ENCODE results near the gene ANKRD11.

The ANKRD11 gene

DNA sequence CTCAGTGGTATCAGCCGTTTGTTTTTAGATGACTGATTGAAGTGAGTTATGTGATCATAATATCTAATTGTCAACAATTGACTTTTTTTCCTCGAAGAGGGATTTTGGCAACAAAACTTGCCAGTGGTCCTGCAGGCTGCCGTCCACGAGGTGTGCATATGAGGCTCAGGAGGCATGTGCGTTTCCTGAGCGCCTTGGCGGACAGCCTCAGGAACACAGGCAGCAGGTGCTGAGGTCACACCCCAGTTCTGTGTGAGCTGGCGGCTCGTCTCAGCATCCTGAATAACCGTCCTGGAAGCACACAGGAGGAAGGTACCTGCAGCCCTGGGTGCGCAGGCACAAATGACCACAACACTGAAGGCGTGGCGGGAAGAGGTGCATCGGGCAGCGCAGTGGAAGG is 29.5 kb upstream of the ANKRD11 start:
- H3K4me3 ChIP-seq (ENCODE audit: low read length), result no peak overlapping the region

DNA sequence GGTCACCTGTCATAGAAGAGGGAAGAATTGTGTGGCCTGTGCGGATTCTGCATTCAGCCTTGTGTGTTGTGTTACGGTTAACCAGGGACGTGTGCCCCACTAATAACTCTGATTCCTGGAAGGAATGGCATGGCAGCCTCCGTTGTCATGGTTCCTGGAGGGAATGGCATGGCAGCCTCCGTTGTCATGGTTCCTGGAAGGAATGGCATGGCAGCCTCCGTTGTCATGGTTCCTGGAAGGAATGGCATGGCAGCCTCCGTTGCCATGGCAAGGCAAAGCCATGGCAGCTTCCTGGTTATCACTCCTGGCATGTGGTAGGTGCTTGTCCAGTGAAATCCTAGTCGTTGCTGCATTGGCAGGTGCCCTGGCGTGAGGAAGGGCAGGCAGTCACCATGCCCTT is 26.8 kb upstream of the ANKRD11 start:
- H3K4me3 ChIP-seq (ENCODE audit: low read length), result no peak overlapping the region
- no peak for TF ChIP-seq CTCF (IDR thresholded peaks at IDR 0.05; ENCODE audit: insufficient read depth, low read depth, low read length, missing control alignments)
- DNase-seq (ENCODE audit: low read depth), result no peak

More for the DNA sequence above, 29.5 kb upstream of the ANKRD11 start:
- DNase-seq (ENCODE audit: low read depth), result no peak
- TF ChIP-seq CTCF (IDR thresholded peaks at IDR 0.05; ENCODE audit: insufficient read depth, low read depth, low read length, missing control alignments), result no peak

GRCh38 chr16:89512453-89512852 is 22.1 kb upstream of the ANKRD11 start:
- TF ChIP-seq CTCF (IDR thresholded peaks at IDR 0.05; ENCODE audit: insufficient read depth, low read depth, low read length, missing control alignments), result no peak
- DNase-seq (ENCODE audit: low read depth), result no peak
- H3K4me3 ChIP-seq (ENCODE audit: low read length), result no peak overlapping the region

GRCh38 chr16:89511374-89511773 is 21.0 kb upstream of the ANKRD11 start:
- no peak overlapping the region for H3K4me3 ChIP-seq (ENCODE audit: low read length)
- no peak for DNase-seq (ENCODE audit: low read depth)
- TF ChIP-seq CTCF (IDR thresholded peaks at IDR 0.05; ENCODE audit: insufficient read depth, low read depth, low read length, missing control alignments), result no peak

DNA sequence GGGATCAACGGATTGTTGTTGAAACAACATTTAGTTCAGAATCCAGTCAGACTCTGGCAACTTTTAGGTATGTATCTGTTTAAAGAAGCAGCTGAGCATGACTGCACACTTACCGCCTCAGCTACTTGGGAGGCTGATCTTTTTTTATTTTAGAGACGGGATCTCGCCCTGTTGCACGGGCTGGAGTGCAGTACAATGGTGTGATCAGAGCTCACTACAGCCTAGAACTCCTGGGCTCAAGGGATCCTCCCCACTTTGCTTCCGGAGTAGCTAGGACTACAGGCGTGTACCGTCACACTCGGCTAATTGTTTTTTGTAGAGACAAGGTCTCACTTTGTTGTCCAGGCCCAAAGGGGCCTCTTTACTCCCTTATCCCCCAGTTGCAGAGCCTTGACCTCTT is 20.2 kb upstream of the ANKRD11 start:
- H3K4me3 ChIP-seq (ENCODE audit: low read length), result no peak overlapping the region
- TF ChIP-seq CTCF (IDR thresholded peaks at IDR 0.05; ENCODE audit: insufficient read depth, low read depth, low read length, missing control alignments), result no peak
- no peak for DNase-seq (ENCODE audit: low read depth)

- DNase-seq (ENCODE audit: low read depth), result peak; percentile 91
- H3K4me3 ChIP-seq (ENCODE audit: low read length), result peak within 1 kb of the TSS; percentile 90
- no peak for TF ChIP-seq CTCF (IDR thresholded peaks at IDR 0.05; ENCODE audit: insufficient read depth, low read depth, low read length, missing control alignments)
Measured at GRCh38 chr16:89507834-89508590, 17.7 kb upstream of the ANKRD11 start, which contains the start of gene SPG7. SPG7 (plus strand) TSS chr16:89508403; CDS start chr16:89508418, 15 bp downstream.
